Renal cortex interstitium (tissue), 11 donors: ENCODE measurements around the gene TRIM65. TPM values are rescaled to one million over a fixed set of nuclear protein-coding genes. Genes with fewer than 3 reads are reported as not detected.

Experiments used
- DNase-seq, 11 donors: peaks; one replicate each; pipeline ENCODE4 v3.0.0-alpha.2; 2013; ENCODE audit warnings: low read depth in 9 of 11, low spot score in 4 of 11; ENCODE audit errors: extremely low read depth in 1 of 11
- polyA plus RNA-seq, 3 donors: library from polyadenylated mRNA; unstranded; fragments of 120-200 nt; gene quantifications; one replicate each; pipeline ENCODE4 v1.2.1, GENCODE V29; 2013; ENCODE audit not compliant: insufficient read length in 3 of 3

Gene TRIM65
- polyA plus RNA-seq, 3 donors, result 11.2 to 18.4 (median 15.5) TPM

GRCh38 chr17:75845933-75846691 lies 50.6 kb downstream of the TRIM65 start:
- no peak for DNase-seq

GRCh38 chr17:75845058-75845711 lies 51.6 kb downstream of the TRIM65 start:
- peak in 3 of 11 donors; percentile 46 to 64 (median 50) for DNase-seq

- DNase-seq, result no peak
Observed at GRCh38 chr17:75844530-75845057, 52.2 kb downstream of the TRIM65 start.

- DNase-seq, result no peak
Observed at GRCh38 chr17:75843577-75844529, 52.9 kb downstream of the TRIM65 start, which contains the start of gene UNC13D. TSS of gene UNC13D (minus strand) at chr17:75844404. CDS start at chr17:75844337, 67 bp downstream.

- DNase-seq, result no peak
Observed at GRCh38 chr17:75842963-75843576, 53.7 kb downstream of the TRIM65 start.

- no peak for DNase-seq
Observed at GRCh38 chr17:75842411-75842810, 54.3 kb downstream of the TRIM65 start.

GRCh38 chr17:75840799-75841164 lies 56.0 kb downstream of the TRIM65 start:
- DNase-seq, result no peak

GRCh38 chr17:75839942-75840798 lies 56.6 kb downstream of the TRIM65 start:
- no peak for DNase-seq

Other genes starting within 250 kb of the TRIM65 start
- gene RECQL5, start 229.8 kb downstream of the TRIM65 start, polyA plus RNA-seq, result 10 to 100 TPM; 34.6 to 52.3 (median 44.1) TPM
- gene SAP30BP, start 229.6 kb downstream of the TRIM65 start, polyA plus RNA-seq, result 10 to 100 TPM; 87.6 to 96.1 (median 94.4) TPM
- 10 to 100 TPM in 2 of 3 donors, 1 to 10 TPM in 1; 9.9 to 14.7 (median 11.1) TPM for gene ITGB4, start 175.5 kb downstream of the TRIM65 start, polyA plus RNA-seq
- gene GALK1, start 131.8 kb downstream of the TRIM65 start, polyA plus RNA-seq, result 10 to 100 TPM; 19.7 to 37.6 (median 32.9) TPM
- gene UNK, start 112.1 kb downstream of the TRIM65 start, polyA plus RNA-seq, result 10 to 100 TPM; 34.1 to 52.2 (median 42.4) TPM
- 1 to 10 TPM; 4.5 to 6.9 (median 5.5) TPM for gene UNC13D, start 52.5 kb downstream of the TRIM65 start, polyA plus RNA-seq
- 100 to 1,000 TPM in 1 of 3 donors, 10 to 100 TPM in 2; 73.9 to 104 (median 86.0) TPM for gene WBP2, start 41.6 kb downstream of the TRIM65 start, polyA plus RNA-seq
- gene TRIM47, start 18.4 kb downstream of the TRIM65 start, polyA plus RNA-seq, result 1 to 10 TPM; 5.1 to 9.3 (median 9.3) TPM
- 10 to 100 TPM; 68.1 to 97.2 (median 95.4) TPM for gene MRPL38, start 7.9 kb upstream of the TRIM65 start, polyA plus RNA-seq
- gene FBF1, start 44.1 kb upstream of the TRIM65 start, polyA plus RNA-seq, result 10 to 100 TPM in 2 of 3 donors, 1 to 10 TPM in 1; 7.5 to 14.4 (median 12.4) TPM
- 10 to 100 TPM; 31.0 to 37.8 (median 32.4) TPM for gene ACOX1, start 82.2 kb upstream of the TRIM65 start, polyA plus RNA-seq
- gene TEN1, start 82.3 kb upstream of the TRIM65 start, polyA plus RNA-seq, result 10 to 100 TPM; 19.5 to 26.9 (median 23.3) TPM
- gene CDK3, start 103.9 kb upstream of the TRIM65 start, polyA plus RNA-seq, result 10 to 100 TPM; 12.7 to 26.6 (median 15.7) TPM
- gene EVPL, start 130.4 kb upstream of the TRIM65 start, polyA plus RNA-seq, result 10 to 100 TPM; 13.5 to 25.8 (median 19.3) TPM
- gene SRP68, start 175.6 kb upstream of the TRIM65 start, polyA plus RNA-seq, result 100 to 1,000 TPM; 101 to 122 (median 118) TPM
- gene GALR2, start 177.8 kb upstream of the TRIM65 start, polyA plus RNA-seq, result 1 to 10 TPM in 1 of 3 donors, under 1 TPM in 2; 0.28 to 1.8 (median 0.29) TPM
- gene ZACN, start 182.2 kb upstream of the TRIM65 start, polyA plus RNA-seq, result 10 to 100 TPM in 2 of 3 donors, 1 to 10 TPM in 1; 8.5 to 24.6 (median 15.8) TPM
- gene EXOC7, start 206.8 kb upstream of the TRIM65 start, polyA plus RNA-seq, result 100 to 1,000 TPM; 150 to 184 (median 159) TPM
- gene FOXJ1, start 244.3 kb upstream of the TRIM65 start, polyA plus RNA-seq, result 10 to 100 TPM; 16.7 to 26.9 (median 23.6) TPM